ENCODE results near the gene ATL1.

DNA sequence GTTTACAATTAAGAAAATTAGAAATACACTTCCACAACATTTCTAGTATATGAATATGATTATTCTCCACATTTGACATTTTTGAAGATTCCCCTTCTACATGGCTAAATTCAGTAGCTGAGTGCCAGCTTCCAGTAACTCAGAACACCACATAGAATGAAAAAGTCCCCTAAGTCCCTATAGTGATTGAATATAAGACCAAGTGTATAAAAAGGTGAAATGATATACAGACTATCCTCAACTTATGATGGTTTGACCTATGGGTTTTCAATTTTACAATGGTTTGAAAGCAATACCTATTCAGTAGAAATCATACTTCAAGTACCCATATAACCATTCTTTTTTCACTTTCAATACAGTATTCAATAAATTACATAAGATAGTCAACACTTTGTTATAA lies 15.8 kb downstream of the ATL1 start:
- TF ChIP-seq, protein P1, sequence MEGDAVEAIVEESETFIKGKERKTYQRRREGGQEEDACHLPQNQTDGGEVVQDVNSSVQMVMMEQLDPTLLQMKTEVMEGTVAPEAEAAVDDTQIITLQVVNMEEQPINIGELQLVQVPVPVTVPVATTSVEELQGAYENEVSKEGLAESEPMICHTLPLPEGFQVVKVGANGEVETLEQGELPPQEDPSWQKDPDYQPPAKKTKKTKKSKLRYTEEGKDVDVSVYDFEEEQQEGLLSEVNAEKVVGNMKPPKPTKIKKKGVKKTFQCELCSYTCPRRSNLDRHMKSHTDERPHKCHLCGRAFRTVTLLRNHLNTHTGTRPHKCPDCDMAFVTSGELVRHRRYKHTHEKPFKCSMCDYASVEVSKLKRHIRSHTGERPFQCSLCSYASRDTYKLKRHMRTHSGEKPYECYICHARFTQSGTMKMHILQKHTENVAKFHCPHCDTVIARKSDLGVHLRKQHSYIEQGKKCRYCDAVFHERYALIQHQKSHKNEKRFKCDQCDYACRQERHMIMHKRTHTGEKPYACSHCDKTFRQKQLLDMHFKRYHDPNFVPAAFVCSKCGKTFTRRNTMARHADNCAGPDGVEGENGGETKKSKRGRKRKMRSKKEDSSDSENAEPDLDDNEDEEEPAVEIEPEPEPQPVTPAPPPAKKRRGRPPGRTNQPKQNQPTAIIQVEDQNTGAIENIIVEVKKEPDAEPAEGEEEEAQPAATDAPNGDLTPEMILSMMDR (IDR thresholded peaks at IDR 0.05), result no peak
- TF ChIP-seq, protein P2, sequence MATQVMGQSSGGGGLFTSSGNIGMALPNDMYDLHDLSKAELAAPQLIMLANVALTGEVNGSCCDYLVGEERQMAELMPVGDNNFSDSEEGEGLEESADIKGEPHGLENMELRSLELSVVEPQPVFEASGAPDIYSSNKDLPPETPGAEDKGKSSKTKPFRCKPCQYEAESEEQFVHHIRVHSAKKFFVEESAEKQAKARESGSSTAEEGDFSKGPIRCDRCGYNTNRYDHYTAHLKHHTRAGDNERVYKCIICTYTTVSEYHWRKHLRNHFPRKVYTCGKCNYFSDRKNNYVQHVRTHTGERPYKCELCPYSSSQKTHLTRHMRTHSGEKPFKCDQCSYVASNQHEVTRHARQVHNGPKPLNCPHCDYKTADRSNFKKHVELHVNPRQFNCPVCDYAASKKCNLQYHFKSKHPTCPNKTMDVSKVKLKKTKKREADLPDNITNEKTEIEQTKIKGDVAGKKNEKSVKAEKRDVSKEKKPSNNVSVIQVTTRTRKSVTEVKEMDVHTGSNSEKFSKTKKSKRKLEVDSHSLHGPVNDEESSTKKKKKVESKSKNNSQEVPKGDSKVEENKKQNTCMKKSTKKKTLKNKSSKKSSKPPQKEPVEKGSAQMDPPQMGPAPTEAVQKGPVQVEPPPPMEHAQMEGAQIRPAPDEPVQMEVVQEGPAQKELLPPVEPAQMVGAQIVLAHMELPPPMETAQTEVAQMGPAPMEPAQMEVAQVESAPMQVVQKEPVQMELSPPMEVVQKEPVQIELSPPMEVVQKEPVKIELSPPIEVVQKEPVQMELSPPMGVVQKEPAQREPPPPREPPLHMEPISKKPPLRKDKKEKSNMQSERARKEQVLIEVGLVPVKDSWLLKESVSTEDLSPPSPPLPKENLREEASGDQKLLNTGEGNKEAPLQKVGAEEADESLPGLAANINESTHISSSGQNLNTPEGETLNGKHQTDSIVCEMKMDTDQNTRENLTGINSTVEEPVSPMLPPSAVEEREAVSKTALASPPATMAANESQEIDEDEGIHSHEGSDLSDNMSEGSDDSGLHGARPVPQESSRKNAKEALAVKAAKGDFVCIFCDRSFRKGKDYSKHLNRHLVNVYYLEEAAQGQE (IDR thresholded peaks at IDR 0.05; ENCODE audit: insufficient read depth in 1 of 2, low read depth in 2 of 2, low read length in 1 of 2), result no peak
- TF ChIP-seq SIN3A (IDR thresholded peaks at IDR 0.05; ENCODE audit: borderline replicate concordance, insufficient read depth, low read depth, low read length), result no peak
- TF ChIP-seq POLR2AphosphoS5 (IDR thresholded peaks at IDR 0.05; ENCODE audit: low read depth, low read length), result no peak

Measured in Panc1 (cell line).